IPS-11a (cell line): ENCODE results near the gene SLC5A10.

Experiments used
- H3K4me3 ChIP-seq: one replicate; pipeline ENCODE4 v1.5.1; 2013; ENCODE audit warnings: low read depth, low read length, control low read depth

The SLC5A10 gene

GRCh38 chr17:18963126-18964017 lies 11.4 kb downstream of the SLC5A10 start:
- H3K4me3 ChIP-seq, result no peak overlapping the region

DNA sequence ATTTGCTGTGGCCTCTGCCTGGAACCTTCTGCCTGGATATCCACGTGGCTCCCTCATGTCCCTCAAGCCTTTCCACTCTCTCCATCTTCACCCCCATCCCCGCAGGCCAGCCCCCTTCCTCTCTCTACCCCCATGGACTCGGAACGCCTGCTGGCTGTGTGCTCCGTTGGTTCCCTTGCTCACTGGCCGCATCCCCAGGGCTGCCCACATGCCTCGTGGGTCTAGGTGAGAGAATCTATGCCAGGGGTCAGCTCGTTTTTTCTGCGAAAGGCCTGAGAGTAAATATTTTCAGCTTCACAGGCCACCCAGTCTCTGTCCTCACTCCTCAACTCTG lies 12.0 kb downstream of the SLC5A10 start:
- H3K4me3 ChIP-seq, result no peak overlapping the region

DNA sequence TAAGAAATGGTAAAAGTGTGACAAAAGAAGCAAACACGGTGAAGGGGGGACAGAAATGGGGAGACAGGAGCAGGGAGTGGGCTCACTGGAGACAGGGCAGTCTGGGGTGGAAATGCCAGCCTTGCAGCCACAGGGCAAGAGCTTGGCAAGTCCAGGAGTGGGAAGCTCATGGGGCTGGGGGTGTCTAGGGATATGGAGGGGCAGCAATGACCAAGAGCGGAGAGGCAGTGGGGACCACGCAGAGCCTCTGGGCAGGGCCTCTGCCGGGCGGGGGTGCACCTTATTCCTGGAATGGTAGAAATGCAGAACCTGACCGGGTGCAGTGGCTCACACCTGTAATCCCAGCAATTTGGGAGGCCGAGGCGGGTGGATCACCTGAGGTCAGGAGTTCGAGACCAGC lies 12.6 kb downstream of the SLC5A10 start:
- no peak overlapping the region for H3K4me3 ChIP-seq

- H3K4me3 ChIP-seq, result no peak overlapping the region
Observed at GRCh38 chr17:18965530-18966236, 13.7 kb downstream of the SLC5A10 start.

GRCh38 chr17:18966831-18967624 lies 15.1 kb downstream of the SLC5A10 start:
- H3K4me3 ChIP-seq, result no peak overlapping the region

DNA sequence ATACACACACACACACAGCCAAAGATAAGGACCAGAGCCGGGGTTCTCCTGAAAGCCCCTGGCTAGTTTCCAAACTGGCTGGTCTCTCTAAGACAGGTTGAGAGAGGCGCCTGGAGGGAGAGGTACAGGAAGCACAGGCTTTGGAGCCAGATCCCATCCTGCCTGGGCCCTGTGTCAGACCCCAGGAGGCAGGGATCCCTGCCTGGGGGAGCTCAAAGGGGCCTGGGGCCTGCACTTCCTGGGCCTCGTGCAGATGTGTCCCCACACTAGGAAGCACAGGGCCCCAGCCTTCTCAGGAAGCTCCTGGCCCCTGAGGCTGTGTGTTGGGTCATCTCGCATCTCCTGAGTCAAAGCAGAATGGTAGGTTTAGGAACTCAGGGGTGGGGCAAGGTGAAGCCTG lies 16.0 kb downstream of the SLC5A10 start:
- no peak overlapping the region for H3K4me3 ChIP-seq

DNA sequence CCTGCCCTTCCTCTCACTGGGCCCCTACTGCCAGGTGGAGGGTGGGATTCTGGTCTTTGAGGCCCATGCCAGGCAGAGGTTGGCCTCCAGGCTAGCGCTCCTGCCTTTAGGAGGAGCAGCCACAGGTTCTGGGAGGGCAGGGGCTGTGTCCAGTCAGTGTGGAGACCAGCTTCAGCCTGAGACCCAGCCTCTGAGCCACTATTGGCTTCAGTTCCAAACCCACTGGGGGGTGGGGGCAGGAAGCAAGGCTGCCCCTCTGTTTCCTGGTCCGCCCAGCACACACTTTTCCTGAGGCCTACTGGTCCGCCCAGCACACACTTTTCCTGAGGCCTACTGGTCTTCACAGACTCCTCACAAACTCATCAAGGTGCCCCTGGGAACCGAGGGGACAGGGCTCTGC lies 16.4 kb downstream of the SLC5A10 start:
- H3K4me3 ChIP-seq, result no peak overlapping the region

DNA sequence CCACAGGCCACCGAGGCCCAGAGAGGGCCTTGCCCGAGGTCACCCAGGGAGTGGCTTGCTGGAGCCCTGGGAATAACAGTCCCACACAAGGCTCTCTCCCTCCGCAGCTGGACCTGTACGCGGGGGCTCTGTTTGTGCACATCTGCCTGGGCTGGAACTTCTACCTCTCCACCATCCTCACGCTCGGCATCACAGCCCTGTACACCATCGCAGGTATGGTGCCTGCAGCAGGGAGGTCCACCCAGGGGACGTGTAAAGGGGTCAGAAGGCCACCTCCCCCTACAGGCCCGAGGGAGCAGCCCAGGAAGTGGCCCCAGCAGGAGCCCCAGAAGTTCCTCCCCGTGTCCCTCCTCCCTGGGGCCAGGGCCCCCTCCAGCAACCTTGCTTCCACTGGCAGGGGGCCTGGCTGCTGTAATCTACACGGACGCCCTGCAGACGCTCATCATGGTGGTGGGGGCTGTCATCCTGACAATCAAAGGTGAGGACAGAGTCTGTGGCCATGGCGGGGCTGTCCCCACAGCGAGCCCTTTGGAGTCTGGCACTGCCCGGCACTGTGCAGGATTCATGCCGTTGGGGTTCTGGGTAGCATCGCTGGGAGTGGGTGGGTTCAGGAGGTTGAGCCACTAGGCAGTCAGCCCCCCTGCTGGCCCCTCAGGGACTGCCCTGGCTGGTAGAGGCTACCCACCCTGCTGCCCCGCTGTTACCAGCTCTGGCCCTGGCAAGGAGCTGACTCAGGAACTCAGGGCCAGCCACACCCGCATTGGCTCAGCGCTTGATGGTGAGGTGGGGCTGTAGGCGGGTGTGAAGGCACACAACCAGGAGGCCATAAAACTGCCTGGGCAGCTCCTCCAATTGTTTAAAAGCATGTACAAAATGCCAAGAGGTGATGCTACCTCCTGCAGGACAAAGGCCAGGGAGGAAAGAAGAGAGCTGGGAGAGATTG lies 17.3 kb downstream of the SLC5A10 start:
- no peak overlapping the region for H3K4me3 ChIP-seq

DNA sequence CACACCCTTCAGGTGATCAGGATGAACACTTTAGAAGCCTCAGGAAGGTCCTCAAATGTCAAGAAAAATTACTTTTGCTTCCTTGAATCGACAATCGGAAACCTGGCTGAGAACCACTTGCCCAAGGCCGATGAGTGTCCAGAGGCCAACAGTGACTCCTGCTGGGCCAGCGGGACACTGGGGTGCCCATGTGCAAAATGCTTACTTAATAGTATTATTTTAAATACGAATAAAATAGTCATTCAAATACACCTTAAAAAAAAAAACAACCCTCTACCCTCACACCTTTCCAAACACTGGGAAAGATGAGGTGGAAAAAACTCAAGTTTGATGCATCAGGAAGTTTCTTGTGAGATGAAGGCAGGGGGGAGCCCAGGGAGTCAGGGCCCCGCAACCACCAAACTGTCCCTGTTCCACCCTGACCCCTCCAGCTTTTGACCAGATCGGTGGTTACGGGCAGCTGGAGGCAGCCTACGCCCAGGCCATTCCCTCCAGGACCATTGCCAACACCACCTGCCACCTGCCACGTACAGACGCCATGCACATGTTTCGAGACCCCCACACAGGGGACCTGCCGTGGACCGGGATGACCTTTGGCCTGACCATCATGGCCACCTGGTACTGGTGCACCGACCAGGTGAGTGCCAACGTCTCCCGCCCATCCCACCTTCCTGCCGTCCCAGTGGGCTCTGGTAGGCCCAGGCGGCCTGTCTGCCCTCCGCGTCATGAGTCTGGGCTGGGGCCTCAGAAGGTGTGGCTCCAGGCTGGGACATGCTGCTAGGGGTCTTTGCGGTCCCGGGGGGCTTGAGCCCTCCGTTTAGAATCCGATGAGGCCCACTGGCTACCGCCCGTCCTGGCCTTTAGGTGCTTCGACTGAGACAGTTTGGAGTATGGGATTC lies 18.9 kb downstream of the SLC5A10 start:
- H3K4me3 ChIP-seq, result no peak overlapping the region

DNA sequence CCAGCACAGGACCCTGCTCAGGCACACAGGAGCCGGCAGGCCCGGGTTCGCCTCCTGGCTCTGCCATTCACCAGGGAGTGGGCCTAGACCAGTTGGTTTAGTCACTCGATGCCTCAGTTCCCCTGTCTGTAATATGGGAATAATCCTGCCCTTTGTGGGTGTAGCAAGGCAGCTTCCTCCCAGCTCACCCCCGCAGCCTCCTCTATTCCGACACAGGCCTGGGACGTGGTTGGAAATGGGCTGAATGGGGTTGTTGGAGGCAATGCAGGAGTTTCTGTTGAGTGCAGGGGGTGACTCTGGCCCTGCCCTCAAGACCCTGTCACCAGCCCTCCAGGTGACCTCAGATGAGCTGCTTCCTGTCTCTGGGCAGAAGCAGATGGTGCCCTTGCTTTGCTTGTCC lies 19.8 kb downstream of the SLC5A10 start:
- H3K4me3 ChIP-seq, result no peak overlapping the region

DNA sequence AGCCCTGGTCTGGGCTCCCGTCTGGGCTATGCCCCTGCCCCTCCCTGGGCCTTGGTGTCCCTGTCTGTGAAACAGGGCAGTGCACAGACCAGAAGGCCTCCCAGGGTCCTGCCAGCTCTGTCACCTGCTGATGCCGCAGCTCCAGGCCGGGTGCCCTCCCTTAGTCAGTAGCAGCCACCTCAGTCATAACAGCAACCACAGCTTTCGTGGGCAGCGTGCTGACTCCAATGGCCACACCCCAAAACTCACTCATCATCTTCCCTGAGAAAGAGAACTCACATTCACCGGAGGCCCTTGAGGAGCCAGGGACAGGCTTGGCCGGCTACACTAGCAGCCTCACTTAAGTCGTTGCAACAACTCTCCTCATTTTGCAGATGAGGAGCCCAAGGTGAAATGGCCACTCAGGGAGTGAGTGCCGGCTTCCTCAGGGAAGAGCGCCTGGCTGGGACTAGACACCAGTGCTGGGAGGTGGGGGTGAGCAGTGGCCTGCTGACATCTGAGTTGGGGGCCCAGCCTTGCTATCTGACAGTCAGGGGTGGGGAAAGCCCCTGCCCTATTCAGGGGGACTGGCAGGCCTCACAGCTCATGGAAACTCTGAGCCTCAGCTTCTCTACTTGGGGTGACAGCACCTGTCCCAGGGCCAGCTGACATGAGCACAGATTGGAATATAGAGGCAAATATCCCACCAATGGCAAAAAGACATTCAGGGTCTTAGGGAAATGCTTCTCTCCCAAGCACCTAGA lies 22.6 kb downstream of the SLC5A10 start:
- H3K4me3 ChIP-seq, result no peak overlapping the region

DNA sequence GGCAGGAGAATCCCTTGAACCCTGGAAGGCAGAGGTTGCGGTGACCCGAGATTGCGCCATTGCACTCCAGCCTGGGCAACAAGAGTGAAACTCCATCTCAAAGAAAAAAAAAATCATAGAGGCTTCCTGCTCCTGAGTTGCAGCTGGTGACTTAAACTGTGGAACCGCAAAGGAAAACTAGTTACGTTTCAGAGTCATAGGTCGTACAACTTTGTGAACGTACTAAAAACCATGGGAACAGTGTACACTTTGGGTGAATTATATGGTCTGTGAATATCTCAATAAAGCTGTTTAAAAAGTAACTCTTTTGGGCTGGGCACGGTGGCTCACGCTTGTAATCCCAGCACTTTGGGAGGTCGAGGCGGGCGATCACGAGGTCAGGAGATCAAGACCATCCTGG lies 23.6 kb downstream of the SLC5A10 start:
- no peak overlapping the region for H3K4me3 ChIP-seq

DNA sequence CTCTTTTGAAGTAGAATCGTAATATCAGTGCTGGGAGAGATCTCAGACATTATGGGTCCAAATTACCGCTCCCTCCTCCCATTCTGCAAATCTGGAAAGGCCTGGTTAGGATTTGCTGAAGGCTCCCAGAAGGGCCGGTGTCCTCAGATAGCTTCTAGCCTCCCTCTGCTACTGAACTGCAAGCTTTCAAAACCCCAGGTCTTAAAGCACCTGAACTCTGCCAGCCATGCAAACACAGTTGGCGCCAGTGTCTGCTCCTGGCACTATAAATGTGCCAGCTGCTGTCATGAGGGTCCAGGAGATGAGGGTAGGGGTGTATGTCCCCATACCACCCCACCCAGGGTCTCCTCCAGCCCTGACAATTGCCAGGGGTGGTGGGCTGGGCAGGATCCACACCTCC lies 24.2 kb downstream of the SLC5A10 start:
- H3K4me3 ChIP-seq, result no peak overlapping the region

DNA sequence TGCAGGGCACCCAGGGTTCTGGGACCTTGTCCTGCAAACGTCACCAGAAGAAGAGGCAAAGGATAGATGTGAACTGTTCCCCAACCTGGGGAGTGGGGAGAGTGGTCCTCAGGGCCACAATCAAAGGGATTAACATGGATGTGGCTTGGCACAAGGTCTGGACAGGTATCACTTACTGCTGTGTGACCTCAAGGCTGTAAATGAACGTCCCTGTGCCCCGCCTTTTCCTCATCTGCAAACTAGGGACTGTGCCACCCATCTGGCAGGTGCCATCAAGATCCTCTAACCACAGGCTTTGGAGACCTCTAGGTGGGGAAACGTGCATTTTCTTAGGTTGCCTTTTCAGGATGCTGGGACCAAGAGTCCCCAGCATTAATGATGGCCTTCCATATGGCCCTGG lies 25.1 kb downstream of the SLC5A10 start:
- no peak overlapping the region for H3K4me3 ChIP-seq

DNA sequence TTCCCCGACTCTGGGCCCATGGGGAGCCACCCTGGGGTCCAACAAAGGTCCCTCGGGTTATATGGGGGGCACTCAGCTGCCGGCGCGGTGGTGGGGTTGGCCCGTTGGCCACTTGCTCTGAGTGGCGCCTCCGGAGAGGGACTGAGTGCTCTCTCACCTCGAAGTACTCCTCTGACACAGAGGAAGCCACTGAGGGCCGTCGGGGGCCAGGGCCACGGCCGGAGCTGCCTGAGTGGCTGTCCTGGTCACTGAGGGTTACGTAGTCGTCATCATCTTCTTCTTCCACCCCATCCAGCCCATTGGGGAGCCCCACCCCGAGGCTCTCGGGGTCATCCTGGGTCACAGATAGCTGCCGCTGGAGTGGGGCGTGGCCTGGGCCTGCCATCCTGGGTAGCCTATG lies 25.7 kb downstream of the SLC5A10 start:
- no peak overlapping the region for H3K4me3 ChIP-seq

DNA sequence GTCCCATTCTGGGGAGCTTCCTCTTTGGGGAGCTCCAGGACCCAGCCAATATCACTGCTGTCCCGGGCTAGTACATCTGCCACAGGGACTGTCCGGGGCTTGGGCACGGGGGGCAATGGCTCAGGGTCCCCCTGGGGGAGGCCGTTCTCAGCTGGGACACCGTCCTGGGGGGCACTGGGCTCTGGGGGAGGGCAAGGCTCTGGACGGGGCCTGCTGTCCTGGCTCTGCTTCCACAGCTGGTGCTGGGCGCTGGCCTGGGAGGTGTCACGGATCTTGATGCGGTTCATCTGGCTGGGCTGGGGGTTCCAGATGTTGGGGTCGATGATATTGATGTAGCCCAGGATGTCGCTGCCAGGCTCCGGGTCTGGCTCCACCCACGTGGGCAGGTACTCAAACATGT lies 26.1 kb downstream of the SLC5A10 start:
- no peak overlapping the region for H3K4me3 ChIP-seq

- H3K4me3 ChIP-seq, result no peak overlapping the region
Observed at GRCh38 chr17:18978655-18979054, 26.7 kb downstream of the SLC5A10 start.

- no peak overlapping the region for H3K4me3 ChIP-seq
Observed at GRCh38 chr17:18980682-18981334, 28.8 kb downstream of the SLC5A10 start.

DNA sequence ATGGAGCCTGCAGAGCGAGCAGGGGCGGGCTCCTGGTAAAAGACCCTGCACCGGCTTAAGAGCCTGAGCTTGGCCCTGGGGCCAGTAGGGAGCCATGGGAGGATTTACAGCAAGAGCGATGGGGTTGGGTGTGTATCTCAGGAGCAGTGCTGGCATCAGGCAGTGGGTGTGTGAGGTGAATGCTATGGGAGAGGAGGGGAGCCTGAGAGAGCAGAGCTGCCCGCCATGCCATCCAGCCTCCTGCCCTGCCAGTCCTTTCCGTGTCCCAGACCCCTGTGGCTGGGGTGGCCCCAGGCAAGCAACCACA lies 29.3 kb downstream of the SLC5A10 start:
- no peak overlapping the region for H3K4me3 ChIP-seq
